Cardiac muscle cell (in vitro differentiated cells and primary cell): ENCODE results near the gene GSG1L2. TPM values are rescaled to one million over a fixed set of nuclear protein-coding genes. Genes with fewer than 3 reads are reported as not detected.
A peak's percentile ranks its signal among the peaks of the same experiment; 100 is the strongest.

Source experiments
- DNase-seq, 2 donors: peaks; one replicate each; pipeline versions ENCODE4 v3.0.0 to v3.0.0-alpha.2; 2010 to 2017; ENCODE audit warnings: low read depth in 1 of 2, low spot score in 1 of 2
- H3K27ac ChIP-seq: fragments of 200-600 bp; sonication (generic); 2 replicates; pipeline ENCODE4 v1.5.1; 2016
- H3K27me3 ChIP-seq: fragments of 200-600 bp; sonication (generic); 2 replicates; pipeline ENCODE4 v1.6.0; 2016; ENCODE audit warnings: control low read depth
- H3K36me3 ChIP-seq: fragments of 200-600 bp; sonication (generic); 2 replicates; pipeline ENCODE4 v1.5.1; 2016; ENCODE audit warnings: control low read depth
- H3K4me1 ChIP-seq: fragments of 200-600 bp; sonication (generic); 2 replicates; pipeline ENCODE4 v1.8.1; 2017; ENCODE audit warnings: low read depth, mild to moderate bottlenecking, mixed run types
- H3K4me3 ChIP-seq: fragments of 200-600 bp; sonication (generic); 2 replicates; pipeline ENCODE4 v1.5.1; 2016; ENCODE audit warnings: mild to moderate bottlenecking
- H3K9me3 ChIP-seq: fragments of 200-600 bp; sonication (generic); 2 replicates; pipeline ENCODE4 v1.5.1; 2017; ENCODE audit warnings: low read depth, mild to moderate bottlenecking, control low read depth
- polyA plus RNA-seq: library from polyadenylated mRNA; unstranded; fragments of >200 nt; fragmentation: Nextera tagmentation; extraction: Ambion mirVana; gene quantifications from 2 replicates; pipeline ENCODE4 v1.2.1, GENCODE V29; 2016
- total RNA-seq: library from RNA; depleted of rRNA; stranded (reverse); fragments of >200 nt; gene quantifications from 2 replicates; pipeline ENCODE4 v1.2.3, GENCODE V29; 2016
- TF ChIP-seq, protein P1 (sequence below): IDR thresholded peaks from 2 replicates; pipeline ENCODE4 v1.5.1; 2012; ENCODE audit warnings: low read depth, mild to moderate bottlenecking, low read length

Gene GSG1L2
- total and polyA plus RNA-seq, 2 experiments from 2014 or later, result not detected

DNA sequence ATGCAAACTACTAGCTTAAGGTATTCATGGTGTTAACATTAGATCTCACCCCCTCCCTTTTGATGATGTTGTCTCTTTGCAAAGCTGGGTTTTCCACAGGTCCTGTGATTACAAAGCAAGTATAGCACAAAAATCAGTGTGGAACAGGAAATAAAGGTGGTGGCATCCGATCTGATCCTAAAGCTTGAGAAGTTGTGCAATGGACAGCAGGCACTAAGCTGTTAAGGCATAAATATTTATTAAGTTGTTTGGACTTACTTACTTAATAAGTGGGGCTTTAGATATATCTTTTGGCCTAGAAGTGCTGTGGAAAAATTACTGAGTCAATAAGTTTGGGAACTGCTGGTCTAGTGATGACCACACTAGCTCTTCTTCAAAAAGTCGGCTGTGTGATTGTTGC lies 8.8 kb upstream of the GSG1L2 start:
- no peaks in the 10 kb centered on the region for H3K4me1 ChIP-seq
- H3K36me3 ChIP-seq, result no peaks in the 10 kb centered on the region
- no peak overlapping the region for H3K27ac ChIP-seq
- no peak overlapping the region for H3K4me3 ChIP-seq
- DNase-seq, result no peak
- TF ChIP-seq, protein P1, sequence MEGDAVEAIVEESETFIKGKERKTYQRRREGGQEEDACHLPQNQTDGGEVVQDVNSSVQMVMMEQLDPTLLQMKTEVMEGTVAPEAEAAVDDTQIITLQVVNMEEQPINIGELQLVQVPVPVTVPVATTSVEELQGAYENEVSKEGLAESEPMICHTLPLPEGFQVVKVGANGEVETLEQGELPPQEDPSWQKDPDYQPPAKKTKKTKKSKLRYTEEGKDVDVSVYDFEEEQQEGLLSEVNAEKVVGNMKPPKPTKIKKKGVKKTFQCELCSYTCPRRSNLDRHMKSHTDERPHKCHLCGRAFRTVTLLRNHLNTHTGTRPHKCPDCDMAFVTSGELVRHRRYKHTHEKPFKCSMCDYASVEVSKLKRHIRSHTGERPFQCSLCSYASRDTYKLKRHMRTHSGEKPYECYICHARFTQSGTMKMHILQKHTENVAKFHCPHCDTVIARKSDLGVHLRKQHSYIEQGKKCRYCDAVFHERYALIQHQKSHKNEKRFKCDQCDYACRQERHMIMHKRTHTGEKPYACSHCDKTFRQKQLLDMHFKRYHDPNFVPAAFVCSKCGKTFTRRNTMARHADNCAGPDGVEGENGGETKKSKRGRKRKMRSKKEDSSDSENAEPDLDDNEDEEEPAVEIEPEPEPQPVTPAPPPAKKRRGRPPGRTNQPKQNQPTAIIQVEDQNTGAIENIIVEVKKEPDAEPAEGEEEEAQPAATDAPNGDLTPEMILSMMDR, result no peak
- H3K9me3 ChIP-seq, result no peaks in the 10 kb centered on the region
- no peaks in the 10 kb centered on the region for H3K27me3 ChIP-seq

DNA sequence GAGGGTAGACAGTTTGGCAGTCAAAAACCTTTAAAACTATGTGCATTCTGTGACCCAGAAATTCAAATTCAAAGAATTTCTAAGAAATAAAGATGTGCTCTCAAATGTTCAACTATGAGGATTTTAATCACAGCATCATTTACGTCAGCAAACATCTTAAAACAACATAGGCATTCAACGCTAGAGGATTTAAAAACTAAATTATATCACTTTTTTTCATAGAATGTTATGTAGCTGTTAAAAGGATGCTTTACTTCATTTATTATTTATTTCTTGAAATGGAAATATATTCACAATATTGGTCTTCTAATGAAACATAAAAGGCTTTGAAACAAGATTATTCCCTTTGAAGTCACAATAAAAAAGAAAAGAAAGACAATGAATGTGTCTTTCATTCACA lies 7.5 kb upstream of the GSG1L2 start:
- no peaks in the 10 kb centered on the region for H3K36me3 ChIP-seq
- no peak overlapping the region for H3K4me3 ChIP-seq
- TF ChIP-seq, protein P1, result no peak
- H3K27me3 ChIP-seq, result no peaks in the 10 kb centered on the region
- DNase-seq, result no peak
- no peaks in the 10 kb centered on the region for H3K4me1 ChIP-seq
- H3K9me3 ChIP-seq, result no peaks in the 10 kb centered on the region
- no peak overlapping the region for H3K27ac ChIP-seq

DNA sequence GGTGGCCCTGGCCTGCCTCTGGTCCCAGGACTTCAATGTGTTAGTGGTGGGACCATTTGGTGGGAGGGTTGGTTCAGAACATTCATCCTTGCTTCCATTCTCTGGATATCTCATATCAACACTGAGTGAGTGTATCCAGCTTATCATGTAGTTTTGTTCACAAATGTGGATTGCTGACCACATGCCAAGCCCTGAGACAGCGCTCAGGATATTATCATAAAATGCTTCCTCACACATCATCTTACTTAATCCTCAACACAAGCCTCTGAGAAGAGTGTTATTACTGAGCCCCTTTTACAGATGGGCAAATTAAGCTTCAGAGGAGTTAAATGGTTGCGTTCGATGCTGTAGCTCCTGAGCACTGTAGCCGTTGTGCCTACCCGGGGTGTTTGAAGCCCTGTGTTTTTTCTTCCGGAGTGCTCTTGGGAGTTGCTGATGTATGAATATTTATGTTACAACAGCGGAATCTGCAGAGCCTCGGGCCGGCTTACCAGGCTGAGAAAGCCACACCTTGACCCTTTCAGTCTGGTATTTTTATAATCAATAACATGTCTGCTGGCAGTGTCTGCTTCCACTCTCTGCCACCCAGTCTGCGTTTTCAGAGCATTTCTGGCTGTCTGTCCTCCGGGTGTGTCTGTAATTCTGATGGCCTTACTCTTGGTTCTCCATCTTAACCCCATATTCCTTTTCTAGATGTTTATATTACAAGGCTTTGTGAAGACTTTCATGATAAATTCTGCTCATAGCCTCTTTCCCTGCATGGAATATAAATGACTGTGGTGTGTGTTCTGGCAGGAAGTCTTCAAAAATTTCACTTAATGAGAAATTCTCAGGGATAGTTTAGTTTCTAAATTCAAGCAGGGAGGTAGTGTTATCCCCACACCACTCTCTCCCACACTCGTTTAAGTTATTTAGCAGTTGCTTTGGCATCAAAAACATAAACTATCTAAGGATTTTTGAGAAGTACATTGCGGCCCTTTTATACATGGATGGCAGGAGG lies 6.7 kb upstream of the GSG1L2 start:
- no peak overlapping the region for H3K27ac ChIP-seq
- TF ChIP-seq, protein P1, result no peak

DNA sequence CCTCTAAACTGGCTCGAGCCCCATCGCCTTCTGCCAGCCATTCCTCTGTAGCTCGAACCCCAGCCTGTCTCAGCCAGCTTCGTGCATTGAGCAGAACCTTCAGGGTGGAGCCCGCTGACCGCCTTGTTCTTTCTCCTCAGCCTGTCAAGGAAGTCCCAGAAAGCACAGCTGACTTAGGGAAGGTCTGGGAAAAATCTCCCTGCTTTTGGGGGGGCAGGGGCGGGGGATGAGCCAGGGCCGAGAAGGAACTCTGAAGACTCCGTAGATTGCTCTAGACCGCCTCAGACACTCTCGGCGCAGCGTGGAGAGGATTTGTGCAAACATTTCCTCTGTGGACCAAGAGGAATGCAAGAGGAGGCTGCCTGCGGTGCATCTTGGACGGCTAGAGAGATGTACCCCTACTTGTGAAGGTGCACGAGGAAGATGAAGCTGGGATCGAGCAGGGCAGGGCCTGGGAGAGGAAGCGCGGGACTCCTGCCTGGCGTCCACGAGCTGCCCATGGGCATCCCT lies 3.8 kb upstream of the GSG1L2 start, which contains the start of gene GLP2R:
TSS of gene GLP2R (plus strand) at position 284 of the 510 bp plus-strand sequence. CDS start at position 424, 140 bp downstream.
- H3K9me3 ChIP-seq, result no peaks in the 10 kb centered on the region
- DNase-seq, result no peak
- H3K4me1 ChIP-seq, result no peaks in the 10 kb centered on the region
- TF ChIP-seq, protein P1, result no peak
- H3K27ac ChIP-seq, result no peak within 1 kb of the TSS
- no peak within 1 kb of the TSS for H3K4me3 ChIP-seq
- no peaks in the 10 kb centered on the region for H3K36me3 ChIP-seq
- no peaks in the 10 kb centered on the region for H3K27me3 ChIP-seq

More for the DNA sequence above, 6.7 kb upstream of the GSG1L2 start:
- H3K36me3 ChIP-seq, result no peaks in the 10 kb centered on the region
- no peak overlapping the region for H3K4me3 ChIP-seq
- H3K27me3 ChIP-seq, result no peaks in the 10 kb centered on the region
- H3K4me1 ChIP-seq, result no peaks in the 10 kb centered on the region
- peak in 1 of 2 donors; percentile 66 for DNase-seq
- H3K9me3 ChIP-seq, result no peaks in the 10 kb centered on the region

DNA sequence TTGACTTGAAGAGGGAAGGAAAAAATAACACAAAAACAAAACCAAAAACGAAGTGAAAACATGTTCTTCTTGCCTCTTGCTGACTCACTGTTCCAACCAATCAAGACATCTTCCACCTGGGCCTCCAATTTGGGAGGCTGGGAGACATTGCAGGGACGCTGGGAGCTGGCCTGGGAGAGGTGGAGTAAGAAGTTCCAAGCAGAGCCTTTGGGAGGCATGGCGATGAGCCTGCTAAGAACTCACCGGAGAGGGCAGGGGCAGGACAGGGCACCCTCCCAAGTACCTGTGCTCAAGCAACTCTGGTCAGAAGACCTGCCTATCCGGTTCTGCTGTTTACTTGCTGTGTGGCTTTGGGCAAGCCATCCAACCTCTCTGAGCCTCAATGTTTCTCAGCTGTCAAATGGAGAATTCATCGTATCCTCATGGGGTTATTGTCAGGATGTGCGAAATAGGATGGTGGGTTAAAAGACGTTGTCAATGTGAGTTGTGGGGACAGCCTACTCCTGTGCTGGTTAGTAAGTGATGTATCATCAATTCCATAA lies 3.0 kb upstream of the GSG1L2 start:
- no peak overlapping the region for H3K4me3 ChIP-seq
- DNase-seq, result no peak
- no peaks in the 10 kb centered on the region for H3K4me1 ChIP-seq
- H3K9me3 ChIP-seq, result no peaks in the 10 kb centered on the region
- TF ChIP-seq, protein P1, result no peak
- H3K36me3 ChIP-seq, result no peaks in the 10 kb centered on the region
- H3K27me3 ChIP-seq, result no peaks in the 10 kb centered on the region
- no peak overlapping the region for H3K27ac ChIP-seq
